Endometrium (tissue), 2 donors: ENCODE data around the gene TSHZ2.
"Not testable (repeated sequence)": the region's sequence is repeated elsewhere in the genome, so short reads cannot be mapped to it uniquely, and the experiment has no call there.

Experiments
- FAIRE-seq: peaks from 2 replicates; lab custom pipeline; 2012; peaks lifted over from hg19 to GRCh38; lab: Jason Lieb, UNC
- donor health status: control.
- donor health status: control.

TSHZ2 gene

DNA sequence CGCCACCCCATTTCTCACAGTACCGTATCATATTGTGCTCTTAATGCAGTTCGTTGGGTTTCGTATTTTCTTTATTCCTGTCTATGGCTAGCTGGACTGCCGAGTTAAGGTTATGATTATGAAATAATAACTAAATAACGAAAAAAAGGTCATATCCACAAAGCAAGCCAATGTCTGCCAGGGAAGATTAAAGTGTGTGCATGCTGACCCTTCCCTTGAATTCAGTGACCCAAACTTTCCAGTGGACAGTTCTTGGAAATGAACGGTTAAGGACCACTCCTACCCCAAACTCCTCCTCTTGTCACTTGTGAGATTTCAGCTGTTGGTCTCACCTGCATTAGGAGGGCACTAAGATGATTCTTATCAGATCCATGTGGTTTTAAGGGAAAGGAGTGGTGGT, 449.9 kb downstream of the TSHZ2 start:
- no peak for FAIRE-seq

DNA sequence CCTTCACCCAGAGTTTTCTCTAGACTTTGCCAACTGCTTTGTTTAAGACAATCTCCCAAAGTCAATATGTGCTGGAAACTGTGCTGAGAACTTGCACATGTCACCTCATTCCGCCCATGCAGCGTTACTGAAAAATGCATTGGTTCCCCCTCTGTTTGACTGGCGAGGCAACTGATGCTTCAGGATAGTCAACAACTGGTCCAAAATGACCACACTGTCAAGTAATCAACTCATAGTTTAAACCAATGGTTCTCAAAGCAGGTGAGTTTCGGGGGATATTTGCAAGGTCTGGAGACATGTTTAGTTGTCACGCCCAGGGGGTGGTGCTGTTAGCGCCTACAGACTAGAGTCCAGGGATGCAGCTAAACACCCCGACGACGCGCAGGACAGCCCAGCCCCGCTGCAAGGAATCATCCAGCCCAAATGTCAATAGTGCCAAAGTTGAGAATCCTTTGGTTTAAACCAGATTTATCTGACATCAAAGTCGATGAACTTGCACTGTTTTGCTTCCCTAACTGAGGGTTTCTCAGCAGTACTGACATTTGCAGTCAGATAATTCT, 451.5 kb downstream of the TSHZ2 start:
- no peak for FAIRE-seq

DNA sequence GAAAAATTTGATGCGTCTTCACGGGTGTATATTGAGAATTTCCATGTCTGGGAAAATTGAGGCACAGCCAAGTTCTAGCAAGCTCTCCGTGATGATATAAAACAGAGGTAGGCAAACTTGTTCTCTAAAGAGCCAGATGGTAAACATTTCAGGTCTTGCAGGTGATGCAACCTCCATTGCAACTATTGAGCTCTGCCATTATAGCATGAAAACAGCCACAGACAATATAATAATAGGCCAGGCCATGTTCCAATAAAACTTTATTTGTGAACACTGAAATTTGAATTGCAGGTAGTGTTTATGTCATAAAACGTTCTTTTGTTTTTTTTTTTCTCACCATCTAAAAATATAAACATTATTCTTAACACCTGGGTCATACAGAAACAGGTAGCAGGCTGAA, 453.3 kb downstream of the TSHZ2 start:
- FAIRE-seq, result no peak

DNA sequence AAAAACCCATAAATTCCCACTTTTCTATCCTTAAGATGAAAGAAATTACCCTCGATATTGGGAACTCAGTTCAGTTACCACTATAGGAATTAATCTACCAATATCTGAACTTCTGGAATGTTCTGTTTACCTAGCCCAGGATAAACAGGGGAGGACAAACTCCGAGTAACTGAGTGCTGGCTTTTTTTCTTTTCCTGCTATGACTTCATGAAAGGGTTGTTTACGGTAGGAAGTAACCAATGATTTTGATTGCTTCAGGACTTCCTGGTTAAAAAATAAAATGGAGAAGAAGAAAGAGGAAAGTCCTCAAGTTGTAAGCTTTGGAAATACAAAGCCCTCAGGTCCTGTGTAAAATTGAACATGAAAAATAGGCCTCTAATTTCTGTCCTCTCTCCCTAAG, 453.8 kb downstream of the TSHZ2 start:
- no peak for FAIRE-seq

- FAIRE-seq, result no peak
Observed at GRCh38 chr20:53426766-53427312, 454.7 kb downstream of the TSHZ2 start.

GRCh38 chr20:53427951-53428350, 455.8 kb downstream of the TSHZ2 start:
- no peak for FAIRE-seq

DNA sequence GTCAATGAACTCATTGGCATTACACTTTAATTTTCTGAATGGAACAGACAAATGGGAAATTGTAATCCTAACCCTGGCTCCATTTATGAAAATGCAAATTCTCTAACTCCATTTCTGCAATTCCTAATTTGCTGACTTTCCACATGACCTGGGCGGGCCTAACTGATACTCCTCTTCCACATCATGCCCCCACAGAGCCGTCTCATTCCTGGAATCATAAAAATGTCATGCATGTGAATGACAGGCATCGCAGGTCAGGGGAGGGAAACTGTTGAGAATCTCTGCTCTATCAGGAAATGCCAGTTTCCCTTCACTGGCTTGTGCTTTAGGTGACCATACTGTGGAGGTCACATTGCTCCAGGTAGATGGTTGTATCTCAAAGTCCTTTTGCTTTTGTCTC, 456.4 kb downstream of the TSHZ2 start:
- no peak for FAIRE-seq

DNA sequence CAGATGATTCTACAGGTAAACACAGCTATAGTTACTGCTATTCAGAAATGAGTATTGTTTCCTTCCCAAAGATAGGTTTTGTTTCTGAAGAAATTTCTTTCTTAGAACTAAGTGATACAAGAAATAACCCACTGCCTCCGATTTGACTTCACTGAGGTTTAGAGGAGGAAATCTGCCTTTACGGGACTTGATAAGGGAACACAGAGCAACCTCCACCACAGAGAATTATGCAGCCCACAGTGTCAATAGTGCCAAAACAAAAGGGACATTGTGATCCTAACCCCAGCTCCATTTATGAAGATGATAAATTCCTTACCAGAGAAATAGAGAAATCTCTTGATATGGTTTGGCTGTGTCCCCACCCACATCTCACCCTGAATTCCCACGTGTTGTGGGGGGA, 456.8 kb downstream of the TSHZ2 start:
- FAIRE-seq, result no peak

- FAIRE-seq, result no peak
Observed at GRCh38 chr20:53434662-53435061, 462.5 kb downstream of the TSHZ2 start.

GRCh38 chr20:53436927-53437326, 464.8 kb downstream of the TSHZ2 start:
- FAIRE-seq, result not testable (repeated sequence)

- FAIRE-seq, result no peak
Observed at GRCh38 chr20:53438368-53438767, 466.2 kb downstream of the TSHZ2 start.

- FAIRE-seq, result no peak
Observed at GRCh38 chr20:53439046-53439445, 466.9 kb downstream of the TSHZ2 start.

DNA sequence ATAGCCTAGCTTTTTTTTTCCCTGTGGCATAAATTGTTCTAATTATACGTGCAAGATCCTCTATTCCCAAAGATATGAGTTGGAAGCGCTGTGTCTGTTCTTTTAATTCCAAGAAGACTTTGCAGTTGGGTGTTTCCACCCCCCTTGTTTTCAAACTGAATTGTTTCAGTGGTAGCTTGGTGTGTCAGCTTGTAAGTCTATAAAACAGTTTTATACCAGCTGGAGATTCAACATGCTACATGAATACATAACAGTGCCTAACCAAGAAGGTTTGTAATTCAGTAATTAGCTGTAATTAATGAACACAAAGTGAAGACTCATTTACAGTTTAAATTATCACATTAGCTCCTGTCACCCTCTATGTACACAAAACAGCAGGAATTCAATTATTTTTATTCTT, 467.5 kb downstream of the TSHZ2 start:
- FAIRE-seq, result no peak

- FAIRE-seq, result no peak
Observed at GRCh38 chr20:53444401-53445149, 472.4 kb downstream of the TSHZ2 start.

DNA sequence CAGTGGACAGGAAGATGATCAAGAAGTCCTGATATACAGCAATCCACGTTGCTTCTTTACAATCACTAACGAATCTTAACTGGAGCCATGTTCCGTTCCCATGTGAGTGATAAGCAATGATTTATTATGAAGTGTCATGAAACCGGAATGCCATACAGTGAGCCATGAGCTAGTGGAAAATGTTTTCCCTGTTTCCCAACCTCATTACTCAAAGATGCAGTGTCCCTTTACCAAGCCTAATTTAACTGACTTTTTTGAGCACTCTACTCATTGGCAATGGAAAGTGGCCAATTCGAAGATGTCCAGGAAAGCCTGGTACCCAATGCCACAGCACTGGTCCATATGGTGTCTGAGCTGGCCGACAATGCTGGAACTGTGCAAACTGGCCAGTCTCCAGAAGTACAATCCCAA, 473.2 kb downstream of the TSHZ2 start:
- FAIRE-seq, result no peak

DNA sequence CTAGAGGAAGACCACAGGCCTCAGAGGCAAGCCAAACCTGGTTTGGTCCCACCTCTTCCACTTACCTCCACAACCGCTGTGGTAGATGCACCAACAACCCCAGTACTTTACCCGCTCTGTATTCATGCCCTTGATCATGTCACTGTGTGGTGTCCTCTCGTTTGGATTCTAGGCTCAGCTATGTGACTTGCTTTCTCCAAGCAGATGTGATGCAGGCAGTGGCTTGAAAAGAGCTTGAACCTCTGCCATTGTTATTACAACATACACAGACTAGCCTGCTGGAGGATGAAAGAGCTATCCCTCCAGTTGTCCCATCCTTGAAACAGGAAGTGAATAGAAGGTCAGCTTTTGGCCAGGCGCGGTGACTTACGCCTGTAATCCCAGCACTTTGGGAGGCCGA, 473.8 kb downstream of the TSHZ2 start:
- FAIRE-seq, result no peak

DNA sequence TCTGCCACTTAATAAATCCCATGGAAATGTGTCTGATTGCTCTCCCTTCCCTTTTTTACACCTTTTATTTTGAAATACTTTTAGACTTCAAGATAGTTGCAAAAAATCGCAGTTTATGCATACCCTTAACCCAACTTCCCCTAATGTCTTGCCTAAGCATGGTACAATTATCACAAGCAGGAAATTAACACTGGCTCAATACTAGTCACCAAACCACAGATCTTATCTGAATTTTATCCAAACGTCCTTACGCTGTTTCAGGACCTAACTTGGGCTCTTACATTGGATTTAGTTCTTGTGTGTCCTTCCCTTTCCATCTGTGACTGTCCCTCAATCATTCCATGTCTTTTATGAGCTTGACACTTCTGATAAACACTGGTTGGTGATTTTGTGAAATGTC, 475.2 kb downstream of the TSHZ2 start:
- FAIRE-seq, result no peak

GRCh38 chr20:53448426-53448825, 476.3 kb downstream of the TSHZ2 start:
- no peak for FAIRE-seq

DNA sequence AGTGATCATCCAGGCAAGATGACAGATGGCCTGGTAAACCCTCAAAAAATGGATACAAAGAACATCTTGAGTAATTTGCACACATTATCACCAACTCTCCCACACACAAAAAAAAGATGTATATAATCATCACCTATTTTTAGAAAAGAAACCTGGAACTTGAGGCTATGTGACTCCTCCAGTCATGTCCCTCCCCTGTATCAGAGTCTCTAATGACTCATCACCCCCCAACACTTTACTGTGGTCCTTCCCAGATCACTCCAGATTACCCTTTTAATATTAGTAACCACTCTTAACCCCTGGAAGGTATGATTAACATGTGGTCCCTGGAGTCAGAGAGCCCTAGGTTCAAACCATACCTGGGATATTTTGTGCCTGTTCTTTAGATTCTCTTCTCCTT, 476.7 kb downstream of the TSHZ2 start:
- no peak for FAIRE-seq

DNA sequence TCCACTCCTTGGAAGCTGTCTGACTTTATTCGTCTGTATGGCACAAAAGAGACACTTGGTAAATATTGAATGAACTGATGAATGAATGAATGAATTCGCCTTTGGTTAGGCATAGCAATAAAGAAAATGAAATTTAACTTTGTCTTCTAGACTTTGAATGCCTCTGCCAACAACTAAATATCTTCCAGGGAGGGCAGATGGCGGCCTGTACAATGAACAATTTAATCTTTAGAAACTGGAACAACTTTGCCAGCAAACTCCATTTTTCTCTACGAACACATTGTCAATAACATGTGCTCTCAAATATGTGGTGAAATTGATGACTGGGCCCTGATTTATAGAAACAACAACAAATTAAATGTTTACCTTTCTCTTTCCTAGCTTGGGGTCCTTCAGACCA, 480.9 kb downstream of the TSHZ2 start:
- FAIRE-seq, result no peak

- FAIRE-seq, result no peak
Observed at GRCh38 chr20:53454675-53455276, 482.6 kb downstream of the TSHZ2 start.

GRCh38 chr20:53463101-53463972, 491.2 kb downstream of the TSHZ2 start:
- FAIRE-seq, result no peak

DNA sequence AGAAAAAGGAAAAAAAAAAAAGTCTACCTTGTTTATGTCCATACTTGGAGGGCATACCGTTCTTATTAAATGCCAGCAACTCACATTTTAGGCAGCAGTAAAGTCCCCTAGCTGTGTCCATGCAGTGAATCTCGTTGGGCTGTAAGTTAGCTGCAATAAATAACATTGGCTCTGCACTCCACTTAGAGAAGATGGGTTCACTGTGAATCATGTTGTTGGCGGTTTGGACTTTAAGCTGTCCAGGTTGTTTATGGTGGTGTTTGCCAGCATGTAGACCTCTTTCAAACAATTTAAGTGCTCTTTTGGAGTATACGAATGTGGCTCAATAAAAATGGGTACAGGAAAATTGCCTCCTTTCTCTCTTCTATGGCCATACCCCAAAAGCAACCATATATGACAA, 494.1 kb downstream of the TSHZ2 start:
- no peak for FAIRE-seq
